Activated naive CD8-positive, alpha-beta T cell treated with anti-CD3 and anti-CD28 coated beads, Interleukin-2, amount 50 U/mL, for 24 hours (primary cell): Measurements from ENCODE around the gene NUP188.

Source experiments
- ATAC-seq: fragments of 150-1000 bp; cut with Tn5 transposase; one replicate; pipeline ENCODE4 v1.10.0; 2021
- DNase-seq: peaks from one replicate; pipeline ENCODE4 v3.0.0; 2021
- H3K27ac Mint-ChIP-seq: one replicate; pipeline ENCODE4 v1.8.0; 2021; ENCODE audit warnings: mild to moderate bottlenecking, mixed read lengths
- H3K27me3 Mint-ChIP-seq: one replicate; pipeline ENCODE4 v1.8.0; 2021; ENCODE audit warnings: mixed read lengths
- H3K36me3 Mint-ChIP-seq: one replicate; pipeline ENCODE4 v1.8.0; 2021; ENCODE audit warnings: low read depth, mixed read lengths
- H3K4me1 Mint-ChIP-seq: one replicate; pipeline ENCODE4 v1.8.0; 2021; ENCODE audit warnings: mixed read lengths
- H3K4me3 Mint-ChIP-seq: one replicate; pipeline ENCODE4 v1.8.0; 2021; ENCODE audit warnings: mild to moderate bottlenecking, moderate library complexity, mixed read lengths
- H3K9me3 Mint-ChIP-seq: one replicate; pipeline ENCODE4 v1.8.0; 2021; ENCODE audit warnings: mixed read lengths

Gene NUP188

DNA sequence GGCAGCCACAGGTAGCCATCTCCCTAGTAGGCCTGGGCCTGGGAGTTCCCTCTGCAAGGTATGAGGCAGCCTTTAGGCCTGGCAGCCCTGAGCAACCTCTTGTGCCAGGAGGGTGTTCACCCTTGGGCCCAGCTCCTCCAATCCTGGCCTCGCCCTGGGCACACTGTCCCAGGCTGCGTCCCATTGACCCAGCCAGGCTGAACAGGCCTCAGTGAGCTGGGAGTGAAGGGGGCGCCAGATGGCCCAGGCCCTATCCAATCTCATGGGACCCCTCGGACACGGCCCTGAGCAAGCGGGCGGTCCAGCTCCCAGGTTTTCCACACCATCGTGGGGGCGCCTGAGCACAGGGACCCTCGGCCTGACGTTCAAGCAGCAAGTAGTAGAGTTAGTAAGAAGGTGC is 66.2 kb downstream of the NUP188 start:
- Mint-ChIP-seq H3K4me1 (no peaks in the 10 kb centered on the region), H3K27me3 (no peaks in the 10 kb centered on the region), H3K9me3 (no peaks in the 10 kb centered on the region), H3K36me3 (peaks cover 3% of the 10 kb centered on the region), H3K27ac (no peak overlapping the region), H3K4me3 (no peak overlapping the region)
- ATAC-seq, result no peak
- no peak for DNase-seq

DNA sequence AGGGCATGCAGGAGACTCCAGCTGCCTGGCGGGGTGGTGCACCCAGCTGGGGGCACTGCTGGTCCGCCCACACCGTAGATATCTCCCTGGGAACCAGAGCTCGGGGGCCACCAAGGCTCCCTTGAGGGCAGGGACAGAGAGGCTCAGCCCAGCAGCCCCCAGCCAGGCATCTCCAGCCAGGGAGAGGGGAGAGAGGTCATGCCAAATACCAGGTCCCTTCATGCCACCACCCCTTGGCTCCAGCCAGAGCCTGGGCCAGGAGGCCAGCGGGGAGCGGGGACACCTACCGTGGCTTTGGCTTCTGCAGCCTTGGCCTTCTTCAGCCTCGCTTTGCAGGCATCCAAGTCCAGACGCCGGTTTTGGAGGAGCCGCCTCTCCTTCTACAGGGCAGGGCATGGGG is 66.6 kb downstream of the NUP188 start:
- H3K4me1 Mint-ChIP-seq, result no peaks in the 10 kb centered on the region
- no peak overlapping the region for H3K4me3 Mint-ChIP-seq
- H3K27ac Mint-ChIP-seq, result no peak overlapping the region
- H3K9me3 Mint-ChIP-seq, result no peaks in the 10 kb centered on the region
- DNase-seq, result no peak
- no peaks in the 10 kb centered on the region for H3K27me3 Mint-ChIP-seq
- ATAC-seq, result no peak
- H3K36me3 Mint-ChIP-seq, result peaks cover 3% of the 10 kb centered on the region

DNA sequence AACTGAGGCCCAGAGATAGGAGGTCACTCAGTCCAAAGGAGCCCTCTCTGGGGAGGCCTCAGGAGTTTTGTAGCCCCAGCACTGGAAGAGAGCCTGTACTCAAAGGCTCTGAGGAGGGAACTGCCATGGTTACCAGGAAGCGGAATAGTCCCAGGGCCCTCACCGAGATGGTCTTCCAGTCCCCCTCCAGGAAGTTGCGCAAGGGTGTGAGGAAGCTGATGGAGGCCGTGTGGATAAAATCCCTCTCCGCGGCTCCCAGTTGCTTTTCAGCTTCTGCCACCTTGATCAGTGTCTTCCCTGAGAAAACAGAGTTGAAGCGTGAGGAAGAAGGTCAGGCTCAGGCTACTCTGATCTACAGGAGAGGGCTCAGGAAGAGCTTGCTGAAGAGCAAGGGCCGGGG is 67.1 kb downstream of the NUP188 start:
- no peak for ATAC-seq
- no peaks in the 10 kb centered on the region for H3K9me3 Mint-ChIP-seq
- no peaks in the 10 kb centered on the region for H3K4me1 Mint-ChIP-seq
- H3K36me3 Mint-ChIP-seq, result peaks cover 3% of the 10 kb centered on the region
- no peak overlapping the region for H3K4me3 Mint-ChIP-seq
- DNase-seq, result no peak
- H3K27me3 Mint-ChIP-seq, result no peaks in the 10 kb centered on the region
- no peak overlapping the region for H3K27ac Mint-ChIP-seq

DNA sequence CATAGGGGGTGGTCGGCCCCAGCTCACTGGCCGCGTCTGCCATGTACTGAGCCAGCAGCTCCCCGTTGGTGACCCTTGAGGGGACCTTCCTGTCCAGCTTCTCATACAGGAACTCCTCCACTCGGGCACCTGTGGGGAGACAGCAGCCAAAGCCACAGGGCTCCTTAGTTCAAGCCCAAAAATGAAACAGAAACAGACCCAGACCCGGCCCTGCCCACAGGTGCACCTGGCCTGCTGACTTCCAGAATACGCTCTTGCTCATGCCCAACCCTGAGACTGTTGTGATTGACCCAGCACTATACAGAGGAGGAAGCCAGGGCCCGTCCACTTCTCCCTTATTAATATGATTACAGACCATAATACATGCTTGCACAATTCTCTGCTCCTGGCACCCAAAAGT is 73.6 kb downstream of the NUP188 start:
- no peak overlapping the region for H3K4me3 Mint-ChIP-seq
- no peaks in the 10 kb centered on the region for H3K27me3 Mint-ChIP-seq
- H3K27ac Mint-ChIP-seq, result no peak overlapping the region
- ATAC-seq (no peak), DNase-seq (no peak)
- H3K4me1 Mint-ChIP-seq, result peaks cover 15% of the 10 kb centered on the region
- H3K9me3 Mint-ChIP-seq, result no peaks in the 10 kb centered on the region
- peaks cover 3% of the 10 kb centered on the region for H3K36me3 Mint-ChIP-seq

DNA sequence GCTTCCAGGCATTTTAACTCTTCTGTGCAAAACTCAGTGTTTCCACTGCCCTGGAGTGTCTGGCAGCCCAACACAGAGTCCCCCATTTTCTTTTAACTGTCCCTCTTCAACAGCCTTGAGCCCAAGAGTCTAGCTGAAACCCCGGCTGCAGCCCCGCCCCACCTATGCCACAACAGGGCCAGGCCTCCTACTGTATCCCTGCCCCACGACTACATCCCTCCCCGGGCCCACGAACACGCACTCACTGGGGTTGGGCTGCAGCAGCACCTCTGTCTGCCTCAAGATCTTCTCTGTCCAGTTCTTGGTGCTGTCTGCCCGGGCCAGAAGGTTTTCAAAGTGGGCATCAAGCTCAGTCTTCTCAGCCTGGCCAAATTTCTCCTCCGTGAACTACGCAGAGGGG is 74.5 kb downstream of the NUP188 start:
- Mint-ChIP-seq H3K27me3 (no peaks in the 10 kb centered on the region), H3K9me3 (no peaks in the 10 kb centered on the region), H3K27ac (no peak overlapping the region), H3K4me1 (peaks cover 20% of the 10 kb centered on the region), H3K4me3 (no peak overlapping the region), H3K36me3 (peaks cover 3% of the 10 kb centered on the region)
- ATAC-seq (no peak), DNase-seq (no peak)

DNA sequence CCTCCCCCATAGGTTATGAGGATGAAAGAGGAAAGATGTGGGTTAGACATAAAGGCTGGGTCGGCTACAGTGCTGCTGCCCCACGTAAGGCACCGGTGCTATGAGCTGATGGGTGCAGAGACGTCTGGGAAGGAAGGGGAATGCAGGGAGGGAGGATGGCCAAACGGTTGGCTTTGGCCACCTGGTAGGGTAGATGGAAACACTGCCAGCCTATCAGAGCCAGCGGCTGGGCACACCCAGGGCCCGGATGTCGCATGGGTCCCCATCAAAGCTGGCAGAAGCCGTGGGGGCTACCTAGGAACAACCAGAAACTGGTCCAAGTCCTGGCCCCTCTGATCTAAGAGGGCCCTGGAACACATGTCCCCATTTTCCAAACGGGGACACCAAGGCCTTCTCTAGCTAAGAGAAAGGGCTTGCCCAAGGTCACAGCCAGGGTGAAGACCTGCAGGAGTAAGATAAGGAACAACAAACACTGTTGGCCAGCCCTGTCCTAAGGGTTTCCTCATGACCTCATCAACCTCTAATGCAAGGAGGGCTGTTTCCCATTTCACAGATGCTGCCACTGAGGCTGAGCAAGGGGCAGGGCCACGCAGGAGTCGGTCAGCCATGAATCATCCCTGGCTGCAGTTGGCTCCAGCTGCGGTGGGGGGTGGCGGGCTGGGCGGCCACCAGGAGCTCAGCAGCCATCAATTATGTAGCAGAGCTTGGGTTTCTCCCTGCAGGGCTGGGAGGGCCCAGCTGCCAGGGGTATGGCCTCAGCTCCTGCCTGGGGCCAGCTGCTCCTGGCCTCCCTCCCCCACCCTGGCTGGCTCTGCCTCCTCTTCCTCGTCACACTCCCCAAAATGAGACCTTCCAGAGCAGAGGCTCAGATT is 75.8 kb downstream of the NUP188 start:
- ATAC-seq (no peak), DNase-seq (no peak)
- H3K27ac Mint-ChIP-seq, result peak overlapping the region; percentile 23
- no peaks in the 10 kb centered on the region for H3K36me3 Mint-ChIP-seq
- peaks cover 25% of the 10 kb centered on the region for H3K4me1 Mint-ChIP-seq
- no peaks in the 10 kb centered on the region for H3K27me3 Mint-ChIP-seq
- H3K9me3 Mint-ChIP-seq, result no peaks in the 10 kb centered on the region
- H3K4me3 Mint-ChIP-seq, result no peak overlapping the region

DNA sequence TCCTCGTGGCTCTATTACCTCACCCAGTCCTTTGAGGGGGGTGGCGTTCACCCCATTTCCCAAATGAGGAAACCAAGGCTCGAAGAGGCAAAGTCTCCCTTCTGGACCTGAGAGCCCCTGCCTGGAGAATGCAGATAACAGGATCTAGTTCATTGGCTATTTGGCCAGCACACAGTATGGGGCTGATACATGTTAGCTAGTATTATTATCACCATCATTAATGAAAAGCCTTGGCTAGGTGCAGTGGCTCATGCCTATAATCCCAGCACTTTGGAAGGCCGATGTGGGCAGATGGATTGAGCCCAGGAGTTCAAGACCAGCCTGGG is 76.4 kb downstream of the NUP188 start:
- H3K36me3 Mint-ChIP-seq, result no peaks in the 10 kb centered on the region
- ATAC-seq, result no peak
- H3K4me3 Mint-ChIP-seq, result no peak overlapping the region
- peaks cover 27% of the 10 kb centered on the region for H3K4me1 Mint-ChIP-seq
- H3K9me3 Mint-ChIP-seq, result no peaks in the 10 kb centered on the region
- no peak overlapping the region for H3K27ac Mint-ChIP-seq
- H3K27me3 Mint-ChIP-seq, result no peaks in the 10 kb centered on the region
- no peak for DNase-seq

DNA sequence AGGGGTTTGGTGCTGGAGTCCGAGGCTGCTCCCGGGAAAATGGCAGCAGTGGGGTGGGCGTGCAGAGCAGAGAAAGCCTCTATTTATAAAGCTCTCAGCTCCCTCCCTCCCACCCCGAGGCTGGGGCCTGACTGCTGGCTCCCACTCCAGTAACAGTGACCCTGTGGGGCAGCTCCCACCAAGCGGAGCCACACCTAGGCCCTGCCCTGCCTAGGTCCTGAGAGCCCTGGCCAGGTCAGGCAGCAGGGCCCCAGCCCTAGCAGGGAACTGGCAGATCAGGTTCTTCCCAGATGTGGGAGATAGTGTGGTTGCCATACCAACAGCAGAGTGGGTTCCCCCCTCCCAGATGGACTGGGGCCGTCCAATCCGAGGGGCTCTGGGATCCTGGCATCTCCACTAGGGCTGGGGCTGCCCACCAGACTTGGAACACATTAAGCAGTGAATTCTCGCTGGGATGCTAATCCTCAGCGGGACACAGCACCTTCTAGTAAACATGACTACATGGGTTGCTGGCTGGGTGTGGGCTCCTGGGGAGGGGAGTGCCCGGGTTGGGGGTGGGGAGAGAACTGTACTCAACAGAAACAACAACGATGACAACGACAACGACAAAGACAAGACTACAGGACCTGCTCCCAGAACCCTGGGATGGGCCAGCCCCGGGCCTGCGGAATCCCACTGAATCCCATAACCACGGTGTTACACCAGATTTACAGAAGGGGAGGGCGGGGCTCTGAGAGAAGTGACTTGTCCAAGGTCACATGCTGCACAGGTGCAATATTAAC is 79.1 kb downstream of the NUP188 start:
- Mint-ChIP-seq H3K27me3 (no peaks in the 10 kb centered on the region), H3K4me3 (peak overlapping the region; percentile 86), H3K27ac (no peak overlapping the region), H3K36me3 (no peaks in the 10 kb centered on the region), H3K4me1 (peaks cover 29% of the 10 kb centered on the region), H3K9me3 (no peaks in the 10 kb centered on the region)
- ATAC-seq (no peak), DNase-seq (no peak)

DNA sequence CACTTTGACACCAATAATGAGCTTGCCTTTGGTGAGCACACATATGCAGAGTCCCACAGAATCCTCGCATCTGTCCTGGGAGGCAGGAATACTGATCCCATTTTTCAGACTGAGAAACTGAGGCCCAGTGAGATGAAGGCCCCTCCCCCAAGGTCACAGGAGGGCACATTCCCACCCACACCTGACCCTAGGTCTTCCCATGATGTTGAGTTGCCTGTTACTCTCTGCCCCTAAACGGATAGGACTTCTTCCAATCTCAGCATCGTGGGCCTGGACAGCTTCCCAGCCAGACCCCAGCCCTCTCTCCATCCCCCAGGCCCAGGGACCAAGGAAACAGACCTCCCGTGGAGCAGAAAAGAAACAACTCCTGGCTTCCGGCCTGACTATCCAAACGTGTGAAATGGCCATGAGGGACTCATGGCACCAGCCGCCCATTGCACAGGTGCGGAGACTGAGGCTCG is 79.8 kb downstream of the NUP188 start:
- DNase-seq (no peak), ATAC-seq (no peak)
- Mint-ChIP-seq H3K27ac (peak overlapping the region; percentile 74), H3K9me3 (no peaks in the 10 kb centered on the region), H3K27me3 (no peaks in the 10 kb centered on the region), H3K36me3 (no peaks in the 10 kb centered on the region), H3K4me1 (peaks cover 29% of the 10 kb centered on the region), H3K4me3 (peak overlapping the region; percentile 86)

DNA sequence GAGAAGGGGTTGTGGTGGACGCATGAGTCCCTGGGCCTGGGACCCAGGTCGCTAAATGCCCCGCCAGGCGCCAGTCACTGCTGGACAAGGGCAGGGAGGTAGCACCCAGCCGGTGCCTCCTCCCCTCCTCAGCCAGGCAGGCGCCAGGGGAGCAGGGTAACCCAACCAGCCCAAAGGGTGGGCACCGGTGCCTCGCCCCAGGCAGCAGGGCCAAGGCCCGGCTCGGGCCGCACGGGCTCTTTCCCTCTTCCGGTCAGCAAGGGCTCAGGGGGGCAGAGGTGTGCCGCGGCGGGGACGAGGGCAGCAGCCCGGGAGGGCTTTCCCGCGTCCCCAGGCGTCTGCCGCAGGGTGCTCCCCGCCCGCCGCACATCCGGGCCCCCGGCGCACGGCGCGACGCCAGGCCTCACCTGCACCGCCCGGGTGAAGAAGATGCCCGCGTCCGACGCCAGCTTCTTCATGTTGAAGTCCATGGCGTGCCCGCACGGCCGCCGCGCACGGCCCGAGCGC is 80.2 kb downstream of the NUP188 start:
- Mint-ChIP-seq H3K36me3 (no peaks in the 10 kb centered on the region), H3K27ac (peak overlapping the region; percentile 74), H3K4me3 (peak overlapping the region; percentile 86), H3K27me3 (no peaks in the 10 kb centered on the region), H3K9me3 (no peaks in the 10 kb centered on the region), H3K4me1 (peaks cover 27% of the 10 kb centered on the region)
- peak; percentile 73 for ATAC-seq
- DNase-seq, result no peak

DNA sequence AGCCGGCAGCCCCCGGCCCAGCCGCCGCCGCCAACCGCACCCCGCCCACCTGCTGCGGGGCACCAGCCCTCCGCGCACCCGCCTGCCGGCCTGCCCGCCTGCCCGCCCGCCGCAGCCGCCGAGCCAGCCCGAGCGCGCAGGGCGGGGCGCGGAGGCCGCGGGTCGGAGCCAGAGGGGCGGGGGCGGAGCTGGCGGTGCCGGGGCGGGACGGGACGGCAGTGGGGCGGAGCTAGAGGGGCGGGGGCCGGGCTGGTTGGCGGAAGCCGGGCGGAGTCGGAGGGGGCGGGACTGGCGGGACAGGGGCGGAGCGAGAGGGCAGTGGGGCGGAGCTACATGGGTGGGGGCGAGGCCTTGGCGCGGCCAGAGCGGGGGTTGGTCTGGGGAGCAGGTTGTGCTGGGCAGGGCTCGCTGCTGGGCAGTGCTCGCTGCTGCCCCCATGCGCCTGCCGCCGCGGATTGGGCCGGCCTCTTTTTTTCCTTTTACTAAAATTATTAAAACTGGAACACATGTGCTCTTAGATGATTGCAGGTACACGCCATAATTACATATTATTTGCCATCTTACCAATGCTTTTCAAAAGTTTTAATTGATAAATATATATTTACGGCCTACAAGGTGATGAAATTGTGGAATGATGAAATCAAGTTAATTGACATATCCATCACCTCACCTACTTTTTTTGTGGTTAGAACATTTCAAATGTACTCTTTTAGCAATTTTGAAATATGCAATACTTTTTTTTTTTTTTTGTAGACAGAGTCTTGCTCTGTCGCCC is 80.9 kb downstream of the NUP188 start, which contains the start of gene SH3GLB2:
SH3GLB2 (minus strand) TSS at position 140 of the 775 bp plus-strand sequence. CDS start 177 bp downstream, outside the sequence.
- peak within 1 kb of the TSS; percentile 86 for H3K4me3 Mint-ChIP-seq
- no peaks in the 10 kb centered on the region for H3K27me3 Mint-ChIP-seq
- ATAC-seq (peak; percentile 84), DNase-seq (peak; percentile 97)
- H3K27ac Mint-ChIP-seq, result peak within 1 kb of the TSS; percentile 74
- H3K9me3 Mint-ChIP-seq, result no peaks in the 10 kb centered on the region
- peaks cover 24% of the 10 kb centered on the region for H3K4me1 Mint-ChIP-seq
- no peaks in the 10 kb centered on the region for H3K36me3 Mint-ChIP-seq

DNA sequence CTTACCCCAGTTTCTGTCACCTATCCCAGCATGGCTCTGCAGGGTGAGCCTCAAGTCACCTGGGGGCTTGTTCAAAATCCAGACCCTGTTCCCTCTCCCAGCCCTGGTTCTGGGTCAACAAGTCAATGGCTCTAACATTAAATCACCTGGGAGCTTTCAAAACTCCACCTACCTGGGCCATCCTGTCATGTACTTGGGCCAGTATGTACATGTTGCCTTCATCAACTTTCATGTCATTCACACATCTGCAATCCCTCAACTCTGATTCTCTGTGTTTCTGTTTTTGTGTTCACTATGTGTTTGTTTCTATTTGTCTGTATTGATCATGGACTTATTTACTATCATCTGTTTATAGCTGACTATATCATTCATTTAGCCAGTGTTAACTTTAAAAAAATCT is 82.7 kb downstream of the NUP188 start:
- Mint-ChIP-seq H3K4me3 (no peak overlapping the region), H3K36me3 (no peaks in the 10 kb centered on the region), H3K4me1 (peaks cover 24% of the 10 kb centered on the region), H3K27me3 (no peaks in the 10 kb centered on the region), H3K9me3 (no peaks in the 10 kb centered on the region), H3K27ac (peak overlapping the region; percentile 2)
- DNase-seq, result no peak
- ATAC-seq, result no peak

DNA sequence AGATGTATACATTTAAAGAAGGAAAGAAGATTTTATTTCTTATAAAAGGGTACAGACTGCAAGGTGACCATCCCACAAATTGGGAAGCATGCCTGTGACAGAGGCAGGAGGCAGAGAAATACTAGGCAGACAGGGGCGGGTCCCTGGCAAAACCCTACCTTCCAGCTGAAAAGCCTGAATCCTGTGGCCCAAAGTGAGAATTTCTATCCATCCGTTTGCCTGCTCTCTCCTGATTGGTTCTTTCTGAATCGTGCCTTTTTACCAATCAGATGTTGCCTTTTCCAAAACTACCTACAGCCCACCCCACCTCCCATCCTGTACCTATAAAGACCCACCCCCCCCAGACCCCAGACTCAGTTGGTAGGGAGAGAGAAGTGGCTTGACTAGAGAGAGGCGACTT is 84.0 kb downstream of the NUP188 start:
- H3K27ac Mint-ChIP-seq, result no peak overlapping the region
- ATAC-seq, result no peak

DNA sequence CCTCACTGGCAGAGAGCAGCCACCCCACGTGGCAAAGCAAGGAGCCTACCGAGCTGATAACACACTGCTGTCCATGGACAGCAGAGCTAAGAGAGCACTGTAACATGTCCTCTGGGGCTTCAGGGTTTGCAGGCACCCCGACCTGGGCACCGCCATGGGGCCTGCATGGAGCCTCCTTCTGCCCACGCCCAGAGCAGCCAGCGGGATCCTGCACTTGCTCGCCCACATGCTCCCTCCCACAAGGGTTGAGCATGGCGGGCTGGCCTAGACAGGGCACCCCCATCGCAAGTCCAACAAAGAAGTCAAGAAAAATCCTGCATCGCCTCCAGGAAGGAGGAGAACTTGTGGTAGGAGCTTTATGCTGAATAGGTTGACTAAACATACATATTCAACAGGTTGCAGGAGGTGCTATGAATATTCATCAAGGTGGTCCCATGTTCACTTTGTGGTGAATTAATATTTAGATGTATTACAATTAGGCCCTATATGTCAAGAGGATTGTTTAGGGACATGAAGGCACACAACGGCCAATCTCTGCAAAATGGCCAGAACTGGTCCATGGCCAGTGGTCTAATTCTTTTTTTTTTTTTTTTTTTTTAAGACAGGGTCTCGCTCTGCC is 85.2 kb downstream of the NUP188 start:
- Mint-ChIP-seq H3K4me3 (no peak overlapping the region), H3K27me3 (no peaks in the 10 kb centered on the region), H3K36me3 (no peaks in the 10 kb centered on the region), H3K9me3 (no peaks in the 10 kb centered on the region), H3K27ac (no peak overlapping the region), H3K4me1 (peaks cover 25% of the 10 kb centered on the region)
- ATAC-seq (no peak), DNase-seq (no peak)

More for the DNA sequence above, 84.0 kb downstream of the NUP188 start:
- Mint-ChIP-seq H3K4me3 (no peak overlapping the region), H3K4me1 (peaks cover 21% of the 10 kb centered on the region), H3K9me3 (no peaks in the 10 kb centered on the region), H3K36me3 (no peaks in the 10 kb centered on the region), H3K27me3 (no peaks in the 10 kb centered on the region)
- DNase-seq, result no peak
